K562 (cell line): ENCODE measurements around the gene PFKP.

Source experiments
- CTCF ChIP-seq, 3 experiments: IDR thresholded peaks in 2 of 3; conservative IDR thresholded peaks in 1 of 3; 2 replicates each; pipeline ENCODE4 v1.5.1; 2011 to 2012; ENCODE audit warnings: low read length in 3 of 3, mild to moderate bottlenecking in 3 of 3, control low read depth in 2 of 3, improper control_type of control experiment in 1 of 3, inconsistent platforms in 1 of 3, low read depth in 1 of 3, mixed read lengths in 1 of 3, moderate library complexity in 1 of 3; ENCODE audit not compliant: insufficient read depth in 2 of 3
- HMG20B ChIP-seq: fragments of 250-450 bp; sonication (Bioruptor Pico); IDR thresholded peaks from 2 replicates; pipeline ENCODE4 v1.5.0; 2021; ENCODE audit warnings: mild to moderate bottlenecking
- MAZ ChIP-seq, 2 experiments: fragments of 450-650 bp in 1 of 2; sonication (generic) in 1 of 2; formaldehyde crosslinking; IDR thresholded peaks in 1 of 2; conservative IDR thresholded peaks in 1 of 2; 2 replicates each; pipeline versions ENCODE4 v1.4.0 to v1.5.0; 2020; ENCODE audit warnings: mild to moderate bottlenecking in 1 of 2, missing genetic modification reagents in 1 of 2
- RNF2 ChIP-seq: sonication (generic); IDR thresholded peaks from 2 replicates; pipeline ENCODE4 v1.6.1; 2016
- SRF ChIP-seq, 2 experiments: fragments of 250-450, 450-650 bp in 1 of 2; sonication (Bioruptor Pico) in 1 of 2; sonication (generic) in 1 of 2; formaldehyde crosslinking; IDR thresholded peaks; 2 replicates each; pipeline versions ENCODE4 v1.5.0 to v1.5.1; 2020 to 2022; ENCODE audit warnings: mild to moderate bottlenecking in 1 of 2, missing genetic modification reagents in 1 of 2

- TF ChIP-seq HMG20B (CRISPR knock-in tag) (no peak), MAZ (CRISPR knock-in tag; conservative IDR thresholded peaks at IDR 0.05 in 1 of 2, IDR thresholded peaks at IDR 0.05 in 1 of 2) (no peak), RNF2 (no peak), CTCF (IDR thresholded peaks at IDR 0.05 in 2 of 3, conservative IDR thresholded peaks at IDR 0.05 in 1 of 3; ENCODE audit: insufficient read depth in 2 of 3, low read depth in 1 of 3, low read length in 3 of 3) (no peak), SRF (CRISPR knock-in tag; IDR thresholded peaks at IDR 0.05) (no peak)
Measured at GRCh38 chr10:3025026-3025683, 42.2 kb upstream of the PFKP start.
